Sigmoid colon (tissue), 7 donors: ENCODE results near the gene MAP2K2. TPM values are rescaled to one million over a fixed set of nuclear protein-coding genes. Genes with fewer than 3 reads are reported as not detected.

ENCODE experiments used
- DNase-seq: peaks from one replicate; pipeline ENCODE4 v3.0.0-alpha.2; 2019
- H3K27ac ChIP-seq, 4 donors: fragments of 200-600 bp; sonication (generic); one replicate each; pipeline ENCODE4 v1.5.1; 2016 to 2019; ENCODE audit warnings: mild to moderate bottlenecking in 1 of 4
- H3K27me3 ChIP-seq, 3 donors: fragments of 200-600 bp; sonication (generic); one replicate each; pipeline ENCODE4 v1.5.1; 2019; ENCODE audit warnings: mild to moderate bottlenecking in 1 of 3
- H3K36me3 ChIP-seq, 4 donors: fragments of 200-600 bp; sonication (generic); one replicate each; pipeline ENCODE4 v1.5.1; 2016 to 2019
- H3K4me1 ChIP-seq, 4 donors: fragments of 200-600 bp; sonication (generic); one replicate each; pipeline ENCODE4 v1.5.1; 2017 to 2019
- H3K4me3 ChIP-seq, 4 donors: fragments of 200-600 bp; sonication (generic); one replicate each; pipeline ENCODE4 v1.5.1; 2017 to 2019; ENCODE audit warnings: mild to moderate bottlenecking in 2 of 4, moderate library complexity in 1 of 4
- H3K9me3 ChIP-seq, 4 donors: fragments of 200-600 bp in 3 of 4; sonication (generic) in 3 of 4; one replicate each; pipeline versions ENCODE4 v1.5.1 to v1.6.1; 2013 to 2019
- EP300 ChIP-seq, 4 donors: sonication (generic); formaldehyde crosslinking; IDR thresholded peaks; one replicate each; pipeline ENCODE4 v1.6.1; 2017; ENCODE audit warnings: antibody characterized with exemption in 4 of 4
- POLR2A ChIP-seq, 2 donors: fragments of 450-650 bp; IDR thresholded peaks; one replicate each; pipeline ENCODE4 v1.6.1; 2016; ENCODE audit warnings: antibody characterized with exemption in 2 of 2, mild to moderate bottlenecking in 2 of 2, moderate library complexity in 2 of 2
- POLR2AphosphoS5 ChIP-seq, 4 donors: sonication (generic); formaldehyde crosslinking; IDR thresholded peaks; one replicate each; pipeline ENCODE4 v1.6.1; 2017; ENCODE audit warnings: antibody characterized with exemption in 4 of 4
- WGBS, 2 donors: extraction: QIAGEN DNeasy Blood & Tissue Kit; methylation state at CpG; one replicate each; pipeline ENCODE4 v1.1.7; 2013; 5-methylcytosine and 5-hydroxymethylcytosine counted together
- intact Hi-C: fragments of 100-400 bp; cut with DNase I; formaldehyde crosslinking; loops from one replicate; pipeline ENCODE4 v1.15.1; 2023
- polyA plus RNA-seq, 3 donors: library from polyadenylated mRNA; stranded (reverse); fragments of 200-250 nt; gene quantifications; one replicate each; pipeline ENCODE4 v1.2.3, GENCODE V29; 2013
- total RNA-seq, 4 donors: library from RNA; depleted of rRNA; stranded (reverse); fragments of >200 nt; gene quantifications; one replicate each; pipeline ENCODE4 v1.1.0, GENCODE V29; 2016
- TF ChIP-seq, protein P1 (sequence below), 4 experiments: fragments of 450-650 bp in 3 of 4; fragments of 200-600 bp in 1 of 4; IDR thresholded peaks; one replicate each; pipeline ENCODE4 v1.5.1; 2016 to 2019; ENCODE audit warnings: antibody characterized with exemption in 4 of 4, mild to moderate bottlenecking in 3 of 4, moderate library complexity in 2 of 4
- donor health status: healthy with polysubstance abuse.
- donor health status: Bipolar disorder and iron deficiency.
- donor health status: healthy.

MAP2K2 gene
- total and polyA plus RNA-seq, 7 donors, result 48.2 to 278 (median 76.4) TPM

DNA sequence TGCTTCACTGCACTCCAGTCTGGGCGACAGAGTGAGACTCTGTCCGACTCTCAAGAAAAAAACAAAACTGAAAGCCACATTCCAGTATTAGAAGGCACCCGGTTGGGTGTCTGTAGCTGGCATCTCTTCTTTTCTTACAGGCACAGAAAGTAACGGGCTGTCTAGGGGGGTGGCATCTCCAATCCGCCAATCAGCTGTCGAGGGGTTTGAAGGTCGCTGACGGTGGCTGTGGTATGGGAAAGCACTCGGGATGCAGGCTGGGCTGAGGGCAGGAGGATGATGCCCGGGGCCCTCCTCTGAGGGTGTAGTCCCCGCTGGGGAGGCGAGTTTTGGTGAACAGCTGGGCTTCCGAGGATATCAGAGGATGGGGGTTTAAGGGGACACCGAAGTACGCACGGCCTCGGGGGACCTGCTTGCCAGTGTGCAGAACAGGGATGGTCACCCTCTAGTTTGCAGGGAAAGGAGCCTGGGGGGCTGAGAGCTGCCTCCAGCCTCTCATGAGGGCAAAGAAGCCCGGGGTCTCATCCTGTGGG lies 30.2 kb downstream of the MAP2K2 start:
- H3K4me3 ChIP-seq, result no peak overlapping the region
- H3K4me1 ChIP-seq, result no peaks in the 10 kb centered on the region
- no peaks in the 10 kb centered on the region for H3K27me3 ChIP-seq
- H3K9me3 ChIP-seq, result no peaks in the 10 kb centered on the region
- 93 to 95% methylated on average over 18 of the region's 18 CpGs for WGBS, 2 donors
- TF ChIP-seq EP300 (IDR thresholded peaks at IDR 0.05) (no peak), POLR2A (IDR thresholded peaks at IDR 0.05) (no peak), POLR2AphosphoS5 (IDR thresholded peaks at IDR 0.05) (no peak)
- TF ChIP-seq, protein P1, sequence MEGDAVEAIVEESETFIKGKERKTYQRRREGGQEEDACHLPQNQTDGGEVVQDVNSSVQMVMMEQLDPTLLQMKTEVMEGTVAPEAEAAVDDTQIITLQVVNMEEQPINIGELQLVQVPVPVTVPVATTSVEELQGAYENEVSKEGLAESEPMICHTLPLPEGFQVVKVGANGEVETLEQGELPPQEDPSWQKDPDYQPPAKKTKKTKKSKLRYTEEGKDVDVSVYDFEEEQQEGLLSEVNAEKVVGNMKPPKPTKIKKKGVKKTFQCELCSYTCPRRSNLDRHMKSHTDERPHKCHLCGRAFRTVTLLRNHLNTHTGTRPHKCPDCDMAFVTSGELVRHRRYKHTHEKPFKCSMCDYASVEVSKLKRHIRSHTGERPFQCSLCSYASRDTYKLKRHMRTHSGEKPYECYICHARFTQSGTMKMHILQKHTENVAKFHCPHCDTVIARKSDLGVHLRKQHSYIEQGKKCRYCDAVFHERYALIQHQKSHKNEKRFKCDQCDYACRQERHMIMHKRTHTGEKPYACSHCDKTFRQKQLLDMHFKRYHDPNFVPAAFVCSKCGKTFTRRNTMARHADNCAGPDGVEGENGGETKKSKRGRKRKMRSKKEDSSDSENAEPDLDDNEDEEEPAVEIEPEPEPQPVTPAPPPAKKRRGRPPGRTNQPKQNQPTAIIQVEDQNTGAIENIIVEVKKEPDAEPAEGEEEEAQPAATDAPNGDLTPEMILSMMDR (IDR thresholded peaks at IDR 0.05), result no peak
- peaks cover 0 to 83% (median 25%) of the 10 kb centered on the region in 4 donors for H3K36me3 ChIP-seq
- no peak for DNase-seq
- intact Hi-C loops, result no loop called here
- no peak overlapping the region for H3K27ac ChIP-seq

DNA sequence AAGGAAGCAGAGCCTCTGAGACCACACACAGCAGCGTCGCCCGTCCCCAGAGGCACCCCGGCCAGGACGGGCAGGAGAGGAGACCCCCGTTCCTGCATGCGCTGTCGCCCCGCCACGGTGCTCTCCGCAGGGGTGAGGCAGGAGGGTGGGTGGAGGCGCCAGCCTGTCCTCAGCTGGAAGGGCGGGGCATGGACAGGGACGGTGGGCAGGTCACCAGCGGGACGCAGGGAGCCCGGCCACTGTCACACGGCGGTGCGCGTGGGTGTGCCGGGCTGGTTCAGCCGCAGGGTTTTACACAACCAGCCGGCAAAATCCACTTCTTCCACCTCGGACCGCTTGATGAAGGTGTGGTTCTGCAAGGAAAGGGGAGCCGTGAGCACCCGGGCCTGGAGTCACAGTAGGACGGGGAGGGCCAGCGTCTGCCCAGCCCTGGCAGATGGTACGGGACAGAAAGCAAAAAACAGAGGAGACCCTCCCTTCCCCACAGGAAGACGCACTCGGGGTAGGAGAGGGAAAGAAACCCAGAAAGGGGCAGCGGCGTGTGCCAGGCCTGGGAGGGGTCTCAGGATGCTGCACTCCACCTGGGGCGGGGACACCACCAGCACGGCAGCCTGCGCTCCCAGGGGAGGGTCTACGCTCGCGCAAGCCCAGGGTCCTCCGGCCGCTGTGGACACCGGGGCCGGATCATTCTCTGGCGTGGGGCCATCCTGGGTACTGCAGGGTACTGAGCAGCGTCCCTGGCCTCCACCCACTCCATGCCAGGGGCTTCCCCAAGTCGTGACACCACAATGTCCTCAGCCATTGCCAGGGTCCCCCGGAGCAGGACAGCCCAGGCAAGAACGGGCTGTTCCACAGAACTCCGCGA lies 33.3 kb downstream of the MAP2K2 start:
- Histone ChIP-seq H3K36me3 (peaks cover 0 to 65% (median 21%) of the 10 kb centered on the region in 4 donors), H3K4me3 (no peak overlapping the region), H3K27ac (no peak overlapping the region), H3K27me3 (no peaks in the 10 kb centered on the region), H3K9me3 (no peaks in the 10 kb centered on the region), H3K4me1 (no peaks in the 10 kb centered on the region)
- DNase-seq, result no peak
- intact Hi-C loops, result no loop called here
- TF ChIP-seq POLR2A (IDR thresholded peaks at IDR 0.05), result no peak
- TF ChIP-seq EP300 (IDR thresholded peaks at IDR 0.05), result no peak
- no peak for TF ChIP-seq POLR2AphosphoS5 (IDR thresholded peaks at IDR 0.05)
- TF ChIP-seq, protein P1 (IDR thresholded peaks at IDR 0.05), result no peak
- WGBS, 2 donors, result 90 to 94% methylated on average over 52 of the region's 52 CpGs

DNA sequence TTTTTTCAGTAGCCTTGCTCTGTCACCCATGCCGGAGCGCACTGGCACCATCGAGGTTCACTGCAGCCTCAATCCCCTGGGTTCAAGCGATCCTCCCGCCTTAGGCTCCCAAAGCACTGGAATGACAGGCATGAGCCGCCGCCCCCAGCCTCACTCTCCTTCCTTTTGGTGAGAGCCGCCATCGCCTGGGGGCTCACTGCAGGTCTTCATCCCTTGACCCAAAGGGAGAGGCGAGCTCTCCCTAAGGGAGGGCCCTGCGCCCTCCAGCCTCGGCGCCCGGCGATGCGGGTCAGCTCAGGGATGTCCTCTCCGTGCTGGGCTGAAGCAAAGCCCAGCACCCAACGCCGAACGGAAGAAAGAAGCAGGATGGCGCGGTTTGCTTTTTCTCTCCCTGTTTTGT lies 34.0 kb downstream of the MAP2K2 start:
- Histone ChIP-seq H3K27me3 (no peaks in the 10 kb centered on the region), H3K4me1 (no peaks in the 10 kb centered on the region), H3K9me3 (no peaks in the 10 kb centered on the region), H3K4me3 (peak overlapping the region in 1 of 4 donors; percentile 23), H3K36me3 (peaks cover 0 to 60% (median 21%) of the 10 kb centered on the region in 4 donors), H3K27ac (no peak overlapping the region)
- intact Hi-C loops, result no loop called here
- no peak for DNase-seq
- WGBS, 2 donors, result 88 to 94% methylated on average over 22 of the region's 22 CpGs
- TF ChIP-seq POLR2A (IDR thresholded peaks at IDR 0.05) (no peak), EP300 (IDR thresholded peaks at IDR 0.05) (no peak), POLR2AphosphoS5 (IDR thresholded peaks at IDR 0.05) (no peak)
- TF ChIP-seq, protein P1 (IDR thresholded peaks at IDR 0.05), result no peak

DNA sequence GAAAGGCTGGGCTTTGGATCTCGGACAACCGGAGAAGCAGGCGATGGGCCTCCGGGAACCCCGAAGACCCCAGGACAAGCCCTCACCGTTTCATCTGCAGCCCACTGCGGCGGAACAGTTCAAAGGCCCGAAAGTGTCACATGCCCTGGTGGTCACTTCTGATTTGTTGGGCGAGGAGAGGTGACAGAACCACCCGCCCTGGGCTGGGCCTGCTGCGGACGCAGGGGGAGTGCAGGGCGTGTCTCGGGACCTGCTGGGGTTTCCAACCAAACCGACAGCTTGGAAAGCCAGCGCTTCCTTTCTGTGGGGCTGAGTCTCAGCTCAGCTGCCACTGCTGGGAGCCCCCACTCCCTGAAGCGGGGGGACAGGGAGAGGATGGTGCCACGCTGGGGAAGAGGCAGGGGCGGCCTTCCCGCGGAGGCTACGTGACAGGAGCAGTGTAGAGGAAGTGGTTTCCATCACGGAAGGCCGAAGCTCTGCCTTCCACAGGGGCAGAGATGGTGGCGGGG lies 34.5 kb downstream of the MAP2K2 start:
- Histone ChIP-seq H3K36me3 (peaks cover 0 to 55% (median 21%) of the 10 kb centered on the region in 4 donors), H3K9me3 (no peaks in the 10 kb centered on the region), H3K4me1 (no peaks in the 10 kb centered on the region), H3K27me3 (no peaks in the 10 kb centered on the region), H3K4me3 (peak overlapping the region in 1 of 4 donors; percentile 23), H3K27ac (no peak overlapping the region)
- DNase-seq, result no peak
- TF ChIP-seq EP300 (IDR thresholded peaks at IDR 0.05), result no peak
- TF ChIP-seq POLR2AphosphoS5 (IDR thresholded peaks at IDR 0.05), result no peak
- TF ChIP-seq POLR2A (IDR thresholded peaks at IDR 0.05), result no peak
- TF ChIP-seq, protein P1 (IDR thresholded peaks at IDR 0.05), result no peak
- WGBS, 2 donors, result 56 to 83% methylated on average over 26 of the region's 26 CpGs
- intact Hi-C loops, result no loop called here
